HG03025 (cell line): ENCODE measurements around the gene HS3ST5.
A peak's percentile ranks its signal among the peaks of the same experiment; 100 is the strongest.

Source experiments
- ATAC-seq: cut with Tn5 transposase; IDR thresholded peaks from one replicate; pipeline ENCODE4 v1.9.1; 2021; ENCODE audit warnings: mild to moderate bottlenecking, moderate library complexity; ENCODE audit not compliant: unreplicated experiment, low FRiP score

Gene HS3ST5

DNA sequence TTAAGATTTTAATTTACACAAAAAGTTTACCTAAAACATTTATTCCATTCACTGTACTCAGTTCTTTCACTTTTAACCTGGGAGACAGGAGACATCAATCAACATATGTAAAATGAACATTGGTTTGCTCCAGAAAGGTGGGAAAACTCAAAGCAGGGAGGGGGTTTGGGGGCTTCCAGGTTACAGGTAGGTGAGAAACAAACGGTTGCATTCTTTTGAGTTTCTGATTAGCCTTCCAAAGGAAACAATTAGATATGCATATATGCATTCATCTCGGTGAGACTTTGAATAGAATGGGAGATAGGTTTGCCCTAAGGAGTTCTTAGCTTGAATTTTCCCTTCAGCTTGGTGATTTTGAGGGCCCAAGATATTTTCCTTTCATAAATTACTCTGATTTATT is 333.6 kb downstream of the HS3ST5 start:
- no peak for ATAC-seq

DNA sequence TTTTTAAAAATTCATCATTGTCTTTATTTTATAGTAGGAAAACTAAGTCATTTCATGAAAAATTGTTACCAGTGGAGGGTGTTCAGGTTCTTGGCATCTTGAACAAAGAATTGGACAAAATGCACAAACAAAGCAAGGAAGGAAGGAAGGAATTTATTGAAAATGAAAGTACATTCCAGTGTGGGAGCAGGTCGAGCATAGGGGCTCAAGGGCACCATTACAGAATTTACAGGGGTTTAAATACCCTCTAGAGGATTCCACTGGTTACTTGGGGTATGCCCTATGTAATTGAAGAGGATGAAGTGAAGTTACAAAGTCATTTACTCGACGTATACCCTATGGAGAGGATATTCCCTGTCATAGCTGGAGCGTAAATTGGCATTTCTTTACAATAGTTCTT is 334.5 kb downstream of the HS3ST5 start:
- no peak for ATAC-seq

DNA sequence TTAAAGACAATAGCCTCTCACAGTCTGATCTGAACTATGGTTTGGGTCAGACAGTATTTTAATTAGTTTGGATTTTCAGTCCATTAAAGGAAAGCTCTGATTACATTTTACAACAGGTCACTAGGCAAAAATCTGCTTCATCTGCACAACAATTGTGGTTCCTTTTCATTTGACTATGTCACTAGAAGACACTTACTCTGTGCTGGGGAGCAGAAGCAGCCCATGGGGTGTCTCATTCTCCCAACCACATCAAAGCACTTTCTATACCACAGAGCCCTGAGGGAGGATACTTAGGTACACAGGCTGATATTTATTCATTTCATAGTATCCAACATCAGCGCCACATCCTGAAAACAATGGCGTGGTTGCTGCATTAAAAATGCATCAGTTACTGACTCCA is 335.3 kb downstream of the HS3ST5 start:
- peak; percentile 84 for ATAC-seq
